OCI-LY1 (cell line): ENCODE data around the gene PRPF6.

ENCODE experiments used
- H2AFZ ChIP-seq: fragments of 200-600 bp; sonication (generic), shearing (Covaris generic); 2 replicates; pipeline ENCODE4 v1.6.0; 2014; ENCODE audit warnings: antibody characterized with exemption, mild to moderate bottlenecking, low read length
- H3F3A ChIP-seq: fragments of 200-600 bp; sonication (generic), shearing (Covaris generic); 2 replicates; pipeline ENCODE4 v1.6.0; 2014; ENCODE audit warnings: mild to moderate bottlenecking, antibody characterized with exemption, low read length, moderate library complexity; ENCODE audit not compliant: insufficient read depth
- H3K27ac ChIP-seq: fragments of 200-600 bp; sonication (generic); 2 replicates; pipeline ENCODE4 v1.5.1; 2014; ENCODE audit warnings: low read length, mixed run types, mild to moderate bottlenecking, low read depth; ENCODE audit not compliant: poor library complexity, severe bottlenecking
- H3K27me3 ChIP-seq: fragments of 200-600 bp; sonication (generic); 2 replicates; pipeline ENCODE4 v1.6.0; 2014; ENCODE audit warnings: antibody characterized with exemption, mild to moderate bottlenecking, low read length, moderate library complexity; ENCODE audit not compliant: insufficient read depth
- H3K36me3 ChIP-seq: fragments of 200-600 bp; sonication (generic); 2 replicates; pipeline ENCODE4 v1.6.1; 2014; ENCODE audit warnings: mild to moderate bottlenecking, antibody characterized with exemption, low read length, moderate library complexity, mixed read lengths; ENCODE audit not compliant: insufficient read depth
- H3K4me1 ChIP-seq: fragments of 200-600 bp; sonication (generic); 2 replicates; pipeline ENCODE4 v1.5.1; 2014; ENCODE audit warnings: mild to moderate bottlenecking, low read length, moderate library complexity; ENCODE audit not compliant: insufficient read depth, severe bottlenecking
- H3K4me2 ChIP-seq: fragments of 200-600 bp; sonication (generic), shearing (Covaris generic); 2 replicates; pipeline ENCODE4 v1.6.1; 2014; ENCODE audit warnings: low read length
- H3K4me3 ChIP-seq: fragments of 200-600 bp; sonication (generic); 2 replicates; pipeline ENCODE4 v1.5.1; 2014; ENCODE audit warnings: low read length, low read depth, mild to moderate bottlenecking, mixed read lengths; ENCODE audit not compliant: poor library complexity, severe bottlenecking
- H3K79me2 ChIP-seq: fragments of 200-600 bp; shearing (Covaris generic); 2 replicates; pipeline ENCODE4 v1.6.1; 2016; ENCODE audit warnings: mixed run types, low read length, mixed read lengths; ENCODE audit not compliant: insufficient read depth
- H3K9ac ChIP-seq: fragments of 200-600 bp; sonication (generic), shearing (Covaris generic); 2 replicates; pipeline ENCODE4 v1.6.1; 2014; ENCODE audit warnings: mild to moderate bottlenecking, low read length, mixed read lengths
- H3K9me2 ChIP-seq: fragments of 200-600 bp; sonication (generic), shearing (Covaris generic); 2 replicates; pipeline ENCODE4 v1.6.1; 2014; ENCODE audit warnings: low read depth, mild to moderate bottlenecking, low read length, mixed read lengths
- H3K9me3 ChIP-seq: fragments of 200-600 bp; shearing (Covaris generic); 2 replicates; pipeline ENCODE4 v1.6.1; 2014; ENCODE audit warnings: low read length, mixed read lengths
- H4K20me1 ChIP-seq: fragments of 200-600 bp; sonication (generic), shearing (Covaris generic); 2 replicates; pipeline ENCODE4 v1.6.0; 2016; ENCODE audit warnings: mild to moderate bottlenecking, low read length; ENCODE audit not compliant: insufficient read depth
- EZH2 ChIP-seq: fragments of 200-600 bp; sonication (generic), shearing (Covaris generic); IDR thresholded peaks from 2 replicates; pipeline ENCODE4 v1.8.0; 2017; ENCODE audit warnings: borderline replicate concordance, mixed run types, mild to moderate bottlenecking, antibody characterized with exemption, low read length, moderate library complexity, mixed read lengths
- TF ChIP-seq, protein P1 (sequence below): fragments of 200-600 bp; sonication (generic), shearing (Covaris generic); IDR thresholded peaks from 2 replicates; pipeline ENCODE4 v1.5.1; 2017; ENCODE audit warnings: mild to moderate bottlenecking, antibody characterized with exemption, low read length, moderate library complexity, mixed read lengths

The PRPF6 gene

DNA sequence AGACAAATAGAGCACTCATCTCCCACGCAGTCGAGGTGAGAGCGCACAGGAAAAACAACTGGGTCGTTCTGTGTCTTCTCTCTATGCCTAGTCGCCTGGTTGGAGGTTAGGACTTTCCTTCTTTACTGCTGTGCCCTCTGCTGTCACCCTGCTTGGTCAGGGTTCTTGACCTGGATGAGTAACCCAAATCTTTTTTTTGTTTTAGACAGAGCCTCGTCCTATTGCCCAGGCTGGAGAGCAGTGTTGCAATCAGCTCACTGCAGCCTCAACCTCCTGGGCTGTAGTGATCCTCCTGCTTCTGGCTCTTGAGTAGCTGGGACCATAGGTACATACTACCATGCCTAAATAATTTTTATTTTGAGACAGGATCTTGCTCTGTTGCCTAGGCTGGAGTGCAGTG is 24.5 kb downstream of the PRPF6 start:
- Histone ChIP-seq H3K4me3 (no peak overlapping the region), H3K36me3 (peaks cover 81% of the 10 kb centered on the region), H3K4me2 (no peak overlapping the region), H3K4me1 (peaks cover 11% of the 10 kb centered on the region), H3K27me3 (no peaks in the 10 kb centered on the region), H3K27ac (no peak overlapping the region), H3F3A (no peaks in the 10 kb centered on the region), H3K9me3 (peaks cover 10% of the 10 kb centered on the region), H3K9ac (no peak overlapping the region), H2AFZ (no peak overlapping the region), H3K9me2 (no peaks in the 10 kb centered on the region), H4K20me1 (no peaks in the 10 kb centered on the region), H3K79me2 (no peaks in the 10 kb centered on the region)
- TF ChIP-seq, protein P1, sequence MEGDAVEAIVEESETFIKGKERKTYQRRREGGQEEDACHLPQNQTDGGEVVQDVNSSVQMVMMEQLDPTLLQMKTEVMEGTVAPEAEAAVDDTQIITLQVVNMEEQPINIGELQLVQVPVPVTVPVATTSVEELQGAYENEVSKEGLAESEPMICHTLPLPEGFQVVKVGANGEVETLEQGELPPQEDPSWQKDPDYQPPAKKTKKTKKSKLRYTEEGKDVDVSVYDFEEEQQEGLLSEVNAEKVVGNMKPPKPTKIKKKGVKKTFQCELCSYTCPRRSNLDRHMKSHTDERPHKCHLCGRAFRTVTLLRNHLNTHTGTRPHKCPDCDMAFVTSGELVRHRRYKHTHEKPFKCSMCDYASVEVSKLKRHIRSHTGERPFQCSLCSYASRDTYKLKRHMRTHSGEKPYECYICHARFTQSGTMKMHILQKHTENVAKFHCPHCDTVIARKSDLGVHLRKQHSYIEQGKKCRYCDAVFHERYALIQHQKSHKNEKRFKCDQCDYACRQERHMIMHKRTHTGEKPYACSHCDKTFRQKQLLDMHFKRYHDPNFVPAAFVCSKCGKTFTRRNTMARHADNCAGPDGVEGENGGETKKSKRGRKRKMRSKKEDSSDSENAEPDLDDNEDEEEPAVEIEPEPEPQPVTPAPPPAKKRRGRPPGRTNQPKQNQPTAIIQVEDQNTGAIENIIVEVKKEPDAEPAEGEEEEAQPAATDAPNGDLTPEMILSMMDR, result no peak
- no peak for TF ChIP-seq EZH2

DNA sequence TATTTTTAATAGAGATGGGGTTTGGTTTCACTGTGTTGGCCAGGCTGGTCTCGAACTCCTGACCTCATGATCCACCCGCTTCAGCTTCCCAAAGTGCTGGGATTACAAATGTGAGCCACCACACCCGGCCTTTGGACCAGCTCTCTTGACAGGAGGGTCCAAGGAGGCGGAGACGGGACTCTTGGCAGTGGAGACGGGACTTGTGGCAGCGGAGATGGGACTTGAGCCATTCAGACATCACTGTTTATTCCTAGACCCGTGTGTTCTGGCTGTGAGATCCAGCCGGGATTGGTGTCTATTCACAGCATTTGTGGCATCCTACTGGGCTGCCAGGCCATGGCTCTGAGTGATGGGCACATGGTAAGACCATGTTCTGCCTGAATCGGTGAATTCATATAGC is 25.6 kb downstream of the PRPF6 start:
- Histone ChIP-seq H3K4me2 (no peak overlapping the region), H3K4me3 (no peak overlapping the region), H2AFZ (no peak overlapping the region), H3K4me1 (peaks cover 12% of the 10 kb centered on the region), H3F3A (no peaks in the 10 kb centered on the region), H3K27me3 (no peaks in the 10 kb centered on the region), H3K9me2 (no peaks in the 10 kb centered on the region), H3K9me3 (peaks cover 10% of the 10 kb centered on the region), H3K36me3 (peaks cover 81% of the 10 kb centered on the region), H4K20me1 (no peaks in the 10 kb centered on the region), H3K9ac (no peak overlapping the region), H3K27ac (no peak overlapping the region), H3K79me2 (no peaks in the 10 kb centered on the region)
- TF ChIP-seq, protein P1, result no peak
- no peak for TF ChIP-seq EZH2

DNA sequence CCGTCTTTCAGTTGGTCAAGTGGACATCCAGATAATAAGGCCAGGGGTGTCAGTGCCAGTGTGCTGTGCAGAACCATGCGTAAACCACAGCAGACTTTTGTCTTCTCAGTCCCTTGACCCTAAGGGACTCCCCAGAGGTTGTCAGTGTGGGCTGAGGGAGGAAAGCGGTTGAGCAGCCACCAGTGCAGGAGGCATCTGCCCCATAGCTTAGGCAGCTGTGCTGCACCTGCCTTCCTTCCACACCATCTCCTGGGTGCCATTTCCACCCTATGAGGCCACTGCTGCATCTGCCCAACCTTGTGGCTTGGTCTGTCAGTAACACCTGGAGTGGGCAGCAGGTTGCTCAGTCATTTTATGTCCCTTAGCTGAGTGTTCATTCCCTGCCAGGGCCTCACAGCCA is 26.0 kb downstream of the PRPF6 start:
- Histone ChIP-seq H3K27me3 (no peaks in the 10 kb centered on the region), H3K9ac (no peak overlapping the region), H3K9me3 (peaks cover 10% of the 10 kb centered on the region), H3K4me2 (no peak overlapping the region), H3K79me2 (no peaks in the 10 kb centered on the region), H3K9me2 (no peaks in the 10 kb centered on the region), H4K20me1 (no peaks in the 10 kb centered on the region), H3F3A (no peaks in the 10 kb centered on the region), H2AFZ (no peak overlapping the region), H3K36me3 (peaks cover 80% of the 10 kb centered on the region), H3K4me1 (peaks cover 14% of the 10 kb centered on the region), H3K4me3 (no peak overlapping the region), H3K27ac (no peak overlapping the region)
- TF ChIP-seq, protein P1, result no peak
- TF ChIP-seq EZH2, result no peak
